GM18870 (cell line): Measurements from ENCODE around the gene CHP2.

ENCODE experiments used
- ATAC-seq: cut with Tn5 transposase; IDR thresholded peaks from one replicate; pipeline ENCODE4 v1.9.1; 2021; ENCODE audit warnings: moderate library complexity; ENCODE audit not compliant: unreplicated experiment

CHP2 gene

GRCh38 chr16:23803591-23804123 is 48.8 kb downstream of the CHP2 start:
- no peak for ATAC-seq

- ATAC-seq = no peak
Observed at GRCh38 chr16:23807028-23807427, 52.2 kb downstream of the CHP2 start.
